Naive thymus-derived CD4-positive, alpha-beta T cell (primary cell): ENCODE results near the gene IKBKE. TPM values are rescaled to one million over a fixed set of nuclear protein-coding genes. Genes with fewer than 3 reads are reported as not detected.

Experiments
- ATAC-seq: fragments of 150-1000 bp; cut with Tn5 transposase; 2 replicates; pipeline ENCODE4 v1.10.0; 2021; ENCODE audit warnings: mild to moderate bottlenecking, moderate library complexity
- CTCF ChIA-PET: fragments of 350-600 bp; sonication (Branson Sonifier 250); formaldehyde crosslinking; loops from one replicate; lab custom pipeline; 2021; ENCODE audit warnings: antibody characterized with exemption; lab: Charles Lee
- POLR2A ChIA-PET: fragments of 350-600 bp; sonication (Branson Sonifier 250); formaldehyde crosslinking; loops from one replicate; lab custom pipeline; 2021; ENCODE audit warnings: antibody characterized with exemption, inconsistent platforms; lab: Charles Lee
- DNase-seq, 9 donors: peaks; one replicate each; pipeline versions ENCODE4 v3.0.0 to v3.0.0-alpha.2; 2020 to 2022; ENCODE audit warnings: mixed read lengths in 1 of 9
- H3K27ac ChIP-seq: one replicate; pipeline ENCODE4 v1.7.0; 2013; ENCODE audit warnings: mild to moderate bottlenecking, low read depth, low read length, moderate library complexity
- H3K27me3 ChIP-seq, 2 donors: one replicate each; pipeline ENCODE4 v1.7.0; 2013; ENCODE audit warnings: low read length in 2 of 2, mild to moderate bottlenecking in 2 of 2, moderate library complexity in 2 of 2; ENCODE audit not compliant: control insufficient read depth in 2 of 2, insufficient read depth in 2 of 2
- H3K36me3 ChIP-seq, 3 experiments: 1 replicate in 2 of 3; 2 replicates in 1 of 3; pipeline ENCODE4 v1.7.0; 2013; ENCODE audit warnings: low read length in 3 of 3, mild to moderate bottlenecking in 3 of 3, moderate library complexity in 1 of 3; ENCODE audit not compliant: insufficient read depth in 3 of 3, control insufficient read depth in 2 of 3
- H3K4me1 ChIP-seq, 2 donors: one replicate each; pipeline ENCODE4 v1.7.0; 2013; ENCODE audit warnings: low read length in 2 of 2, mild to moderate bottlenecking in 2 of 2, moderate library complexity in 1 of 2; ENCODE audit not compliant: control insufficient read depth in 2 of 2, insufficient read depth in 2 of 2
- H3K4me3 ChIP-seq: 2 replicates; pipeline ENCODE4 v1.7.0; 2013; ENCODE audit warnings: mild to moderate bottlenecking, low read length
- H3K9me3 ChIP-seq, 3 experiments: 1 replicate in 2 of 3; 2 replicates in 1 of 3; pipeline ENCODE4 v1.7.0; 2013; ENCODE audit warnings: low read length in 3 of 3; ENCODE audit not compliant: control insufficient read depth in 2 of 3
- H3K27ac Mint-ChIP-seq, 9 donors: one replicate each; pipeline ENCODE4 v1.8.0; 2020 to 2022; ENCODE audit warnings: mixed read lengths in 9 of 9, mild to moderate bottlenecking in 8 of 9, moderate library complexity in 5 of 9, inconsistent platforms in 2 of 9
- H3K27me3 Mint-ChIP-seq, 5 donors: one replicate each; pipeline ENCODE4 v1.8.0; 2021 to 2022; ENCODE audit warnings: mixed read lengths in 5 of 5, mild to moderate bottlenecking in 1 of 5
- H3K36me3 Mint-ChIP-seq, 5 donors: one replicate each; pipeline ENCODE4 v1.8.0; 2020 to 2022; ENCODE audit warnings: mixed read lengths in 5 of 5, mild to moderate bottlenecking in 3 of 5, inconsistent platforms in 1 of 5
- H3K4me1 Mint-ChIP-seq, 7 donors: one replicate each; pipeline ENCODE4 v1.8.0; 2020 to 2022; ENCODE audit warnings: mixed read lengths in 7 of 7, mild to moderate bottlenecking in 3 of 7, inconsistent platforms in 1 of 7
- H3K4me3 Mint-ChIP-seq, 10 donors: one replicate each; pipeline ENCODE4 v1.8.0; 2020 to 2022; ENCODE audit warnings: mild to moderate bottlenecking in 10 of 10, mixed read lengths in 10 of 10, moderate library complexity in 6 of 10, inconsistent platforms in 2 of 10
- H3K9me3 Mint-ChIP-seq, 11 donors: one replicate each; pipeline ENCODE4 v1.8.0; 2020 to 2022; ENCODE audit warnings: mixed read lengths in 11 of 11, mild to moderate bottlenecking in 4 of 11, inconsistent platforms in 1 of 11, moderate library complexity in 1 of 11
- intact Hi-C, 2 donors: fragments of 100-400 bp; cut with micrococcal nuclease; formaldehyde crosslinking; loops; one replicate each; pipeline ENCODE4 v1.15.1; 2023
- polyA plus RNA-seq, 2 donors: library from polyadenylated mRNA; unstranded; fragments of 300-500 nt; fragmentation: Illumina TruSeq; gene quantifications; one replicate each; pipeline ENCODE4 v1.2.3, GENCODE V29; 2021
- total RNA-seq, 6 experiments: library from RNA in 5 of 6; stranded (reverse) in 5 of 6; gene quantifications; 1 replicate in 5 of 6; 2 replicates in 1 of 6; pipeline ENCODE4 v1.2.3 and lab custom pipeline; 2021 to 2026

The IKBKE gene
- total and polyA plus RNA-seq, 7 experiments from 2014 or later, result 32.5 to 177 (median 60.4) TPM

GRCh38 chr1:206502812-206503211 lies 32.5 kb downstream of the IKBKE start:
- ChIA-PET POLR2A (interaction anchor here (1.0 to 1.3 kb wide), 2 partner anchors 14 to 33 kb away, joined by 4 to 5 read pairs; partner anchors contain the start of gene IKBKE), CTCF (interaction anchor here (0.7 to 1.1 kb wide), 2 partner anchors 33 to 44 kb away, joined by 3 read pairs; partner anchors contain the start of gene IKBKE)
- no peak for DNase-seq
- H3K27me3 Mint-ChIP-seq, result peaks cover 0 to 7% (median 0%) of the 10 kb centered on the region in 5 donors
- H3K4me1 Mint-ChIP-seq, result peaks cover 8 to 30% (median 20%) of the 10 kb centered on the region in 7 donors
- Histone ChIP-seq H3K27ac (no peak overlapping the region), H3K27me3 (no peaks in the 10 kb centered on the region), H3K36me3 (peaks cover 0 to 18% (median 0%) of the 10 kb centered on the region in 3 experiments), H3K9me3 (no peaks in the 10 kb centered on the region), H3K4me1 (peaks cover 8 to 22% of the 10 kb centered on the region in 2 donors), H3K4me3 (no peak overlapping the region)
- intact Hi-C loops, result no loop called here
- no peak overlapping the region for H3K4me3 Mint-ChIP-seq
- H3K36me3 Mint-ChIP-seq, result peaks cover 0 to 29% (median 0%) of the 10 kb centered on the region in 5 donors
- H3K9me3 Mint-ChIP-seq, result no peaks in the 10 kb centered on the region
- no peak for ATAC-seq
- peak overlapping the region in 2 of 9 donors; percentile 22 to 31 for H3K27ac Mint-ChIP-seq

- Histone ChIP-seq H3K4me1 (peaks cover 8 to 29% of the 10 kb centered on the region in 2 donors), H3K4me3 (no peak overlapping the region), H3K27me3 (no peaks in the 10 kb centered on the region), H3K27ac (no peak overlapping the region), H3K9me3 (no peaks in the 10 kb centered on the region), H3K36me3 (peaks cover 0 to 9% (median 0%) of the 10 kb centered on the region in 3 experiments)
- peak; percentile 69 for ATAC-seq
- Mint-ChIP-seq H3K4me3 (peak overlapping the region in 1 of 10 donors; percentile 5), H3K4me1 (peaks cover 8 to 39% (median 27%) of the 10 kb centered on the region in 7 donors), H3K36me3 (peaks cover 0 to 24% (median 0%) of the 10 kb centered on the region in 5 donors), H3K27ac (peak overlapping the region in 5 of 9 donors; percentile 26 to 62 (median 46)), H3K9me3 (no peaks in the 10 kb centered on the region), H3K27me3 (peaks cover under 1 to 17% (median 4%) of the 10 kb centered on the region in 5 donors)
- DNase-seq, result peak in 1 of 9 donors; percentile 57
- ChIA-PET POLR2A (interaction anchor here (0.7 to 1.0 kb wide), 2 partner anchors 16 to 34 kb away, joined by 3 to 4 read pairs; partner anchors contain the start of gene IKBKE), CTCF (no interaction called here)
- intact Hi-C loops, result no loop called here
Measured at GRCh38 chr1:206503591-206504362, 33.5 kb downstream of the IKBKE start.

- Histone ChIP-seq H3K27ac (no peak overlapping the region), H3K9me3 (no peaks in the 10 kb centered on the region), H3K36me3 (peaks cover 0 to 7% (median 0%) of the 10 kb centered on the region in 3 experiments), H3K4me3 (no peak overlapping the region), H3K4me1 (peaks cover 8 to 29% of the 10 kb centered on the region in 2 donors), H3K27me3 (no peaks in the 10 kb centered on the region)
- peaks cover 6 to 23% (median 9%) of the 10 kb centered on the region in 5 donors for H3K27me3 Mint-ChIP-seq
- ChIA-PET CTCF (no interaction called here), POLR2A (interaction anchor here (0.7 kb wide), 1 partner anchor 16 kb away, joined by 3 read pairs; no protein-coding TSS in a partner anchor)
- no peaks in the 10 kb centered on the region for H3K9me3 Mint-ChIP-seq
- peaks cover 0 to 23% (median 0%) of the 10 kb centered on the region in 5 donors for H3K36me3 Mint-ChIP-seq
- peak overlapping the region in 4 of 9 donors; percentile 15 to 46 (median 27) for H3K27ac Mint-ChIP-seq
- no peak for DNase-seq
- H3K4me3 Mint-ChIP-seq, result peak overlapping the region in 1 of 10 donors; percentile 5
- no peak for ATAC-seq
- intact Hi-C loops, result no loop called here
- peaks cover 8 to 44% (median 31%) of the 10 kb centered on the region in 7 donors for H3K4me1 Mint-ChIP-seq
Measured at GRCh38 chr1:206504363-206504713, 34.1 kb downstream of the IKBKE start.

GRCh38 chr1:206505702-206506355 lies 35.6 kb downstream of the IKBKE start:
- DNase-seq (no peak), ATAC-seq (no peak)
- H3K4me3 Mint-ChIP-seq, result peak overlapping the region; percentile 72 to 90 (median 82)
- H3K27me3 Mint-ChIP-seq, result peaks cover 12 to 30% (median 18%) of the 10 kb centered on the region in 5 donors
- H3K27me3 ChIP-seq, result no peaks in the 10 kb centered on the region
- peaks cover 8 to 52% (median 31%) of the 10 kb centered on the region in 7 donors for H3K4me1 Mint-ChIP-seq
- H3K36me3 Mint-ChIP-seq, result peaks cover 0 to 21% (median 0%) of the 10 kb centered on the region in 5 donors
- CTCF ChIA-PET, result interaction anchor here (0.6 to 1.8 kb wide), 4 partner anchors 12 to 158 kb away, joined by 3 to 6 read pairs (median 4); no protein-coding TSS in a partner anchor
- intact Hi-C loops, result loop anchor here (2.0 kb wide), 2 partner anchors 43 to 77 kb away; no protein-coding TSS in a partner anchor
- peak overlapping the region in 3 of 9 donors; percentile 9 to 69 (median 51) for H3K27ac Mint-ChIP-seq
- POLR2A ChIA-PET, result interaction anchor here (0.6 to 1.3 kb wide), 5 partner anchors 16 to 58 kb away, joined by 3 to 5 read pairs (median 3); no protein-coding TSS in a partner anchor
- H3K9me3 ChIP-seq, result no peaks in the 10 kb centered on the region
- no peaks in the 10 kb centered on the region for H3K9me3 Mint-ChIP-seq
- H3K4me3 ChIP-seq, result no peak overlapping the region
- H3K36me3 ChIP-seq, result no peaks in the 10 kb centered on the region
- H3K27ac ChIP-seq, result no peak overlapping the region
- H3K4me1 ChIP-seq, result peaks cover 8 to 29% of the 10 kb centered on the region in 2 donors

GRCh38 chr1:206506405-206507283 lies 36.4 kb downstream of the IKBKE start:
- no peaks in the 10 kb centered on the region for H3K36me3 ChIP-seq
- peaks cover 8 to 29% of the 10 kb centered on the region in 2 donors for H3K4me1 ChIP-seq
- H3K27me3 ChIP-seq, result no peaks in the 10 kb centered on the region
- H3K9me3 ChIP-seq, result no peaks in the 10 kb centered on the region
- peak overlapping the region; percentile 72 to 90 (median 82) for H3K4me3 Mint-ChIP-seq
- H3K4me1 Mint-ChIP-seq, result peaks cover 8 to 53% (median 31%) of the 10 kb centered on the region in 7 donors
- intact Hi-C loops, result loop anchor here (1.0 to 2.0 kb wide), 6 partner anchors 36 to 178 kb away; partner anchors contain the start of genes MAPKAPK2 (in 2 of the 2), EIF2D (in 1 of the 2) and IKBKE (in 1 of the 2)
- ChIA-PET POLR2A (interaction anchor here (0.7 to 1.8 kb wide), 9 partner anchors 8 to 106 kb away, joined by 3 to 5 read pairs (median 3); partner anchors contain the start of gene EIF2D), CTCF (interaction anchor here (1.4 to 1.8 kb wide), 4 partner anchors 13 to 157 kb away, joined by 3 to 6 read pairs (median 5); partner anchors contain the start of gene IKBKE)
- H3K27ac ChIP-seq, result peak overlapping the region; percentile 37
- H3K27ac Mint-ChIP-seq, result peak overlapping the region in 7 of 9 donors; percentile 28 to 69 (median 51)
- peak overlapping the region; percentile 58 for H3K4me3 ChIP-seq
- peaks cover 0 to 19% (median 0%) of the 10 kb centered on the region in 5 donors for H3K36me3 Mint-ChIP-seq
- DNase-seq, result peak in 5 of 9 donors; percentile 10 to 49 (median 12)
- ATAC-seq, result peak; percentile 26
- no peaks in the 10 kb centered on the region for H3K9me3 Mint-ChIP-seq
- peaks cover 12 to 30% (median 18%) of the 10 kb centered on the region in 5 donors for H3K27me3 Mint-ChIP-seq
